ENCODE measurements around the gene POGLUT2.

POGLUT2 gene

DNA sequence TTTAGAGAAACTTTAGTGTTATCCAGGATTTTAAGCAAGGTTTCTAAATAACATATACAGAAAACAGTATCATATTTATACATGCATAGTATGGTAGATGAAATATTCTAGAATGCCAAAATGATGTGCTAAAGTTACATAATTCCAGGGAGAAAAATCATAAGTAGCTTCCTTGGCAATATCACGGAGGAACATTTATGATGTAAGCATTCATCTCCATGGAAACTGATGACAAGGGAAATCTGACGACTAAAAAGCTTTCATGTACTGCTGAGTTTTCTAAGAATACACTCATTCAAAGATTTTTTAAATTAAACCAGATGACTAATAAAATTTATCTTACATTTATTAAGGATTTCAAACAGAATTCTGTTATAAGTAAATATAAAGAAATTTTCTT lies 29.9 kb downstream of the POGLUT2 start:
- no peak for DNase-seq (ENCODE audit: low read depth)

DNA sequence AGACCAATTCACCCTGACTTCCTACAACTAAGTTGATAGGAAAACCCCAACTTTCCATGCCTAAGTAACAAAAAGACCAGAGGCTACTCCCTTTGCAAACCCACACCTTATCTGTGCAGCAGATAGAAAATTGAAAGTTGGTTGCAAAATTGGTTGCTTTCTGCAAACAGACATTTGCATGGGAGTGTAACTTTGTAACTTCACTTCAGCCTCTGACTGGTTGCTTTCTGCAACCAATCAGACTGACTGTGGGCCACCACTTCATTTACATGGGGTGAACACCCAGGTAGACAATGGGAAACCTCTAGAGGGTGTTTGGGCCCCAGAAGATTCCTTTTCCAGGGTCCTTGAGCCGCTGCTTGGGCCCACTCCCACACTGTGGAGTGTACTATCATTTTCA lies 35.0 kb downstream of the POGLUT2 start:
- no peak for DNase-seq (ENCODE audit: low read depth)

DNA sequence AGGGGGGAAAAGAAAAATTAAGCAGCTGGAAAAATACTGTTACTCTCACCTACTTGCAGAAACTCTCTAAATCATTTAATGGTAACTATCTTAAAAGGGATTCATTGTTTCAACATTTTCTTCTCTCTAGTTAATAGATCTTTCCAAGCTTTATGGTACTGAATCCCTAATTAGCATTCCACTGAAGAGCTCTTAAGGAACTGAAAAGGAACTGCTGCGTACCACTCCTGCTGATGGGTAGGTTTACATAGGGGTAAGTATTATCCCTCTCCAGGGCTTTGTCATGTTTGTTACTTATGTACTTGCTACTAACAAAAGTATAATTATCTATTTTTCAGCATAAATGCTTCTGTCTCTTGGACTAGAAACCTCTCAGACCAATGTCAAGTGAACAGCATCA lies 37.7 kb downstream of the POGLUT2 start:
- no peak for DNase-seq (ENCODE audit: low read depth)

DNA sequence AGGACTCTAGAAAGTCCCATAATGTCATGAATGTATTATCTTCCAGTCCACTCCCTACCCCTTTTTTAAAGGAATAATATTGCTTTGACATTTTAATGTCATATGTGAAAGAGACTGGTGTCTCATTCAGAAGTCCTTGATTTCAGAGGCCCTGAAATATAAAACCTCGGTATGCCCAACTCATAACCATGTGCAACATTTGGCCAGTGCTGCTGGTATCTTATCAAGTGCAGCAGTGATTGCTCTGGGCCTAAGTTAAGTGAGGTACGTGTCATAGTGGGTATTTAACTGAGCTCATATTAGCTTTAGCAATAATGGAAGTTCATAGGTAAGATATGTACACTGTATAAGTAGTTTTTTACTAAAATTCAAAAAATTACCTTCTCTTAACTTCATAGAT lies 39.9 kb downstream of the POGLUT2 start:
- DNase-seq (ENCODE audit: low read depth) = no peak

DNA sequence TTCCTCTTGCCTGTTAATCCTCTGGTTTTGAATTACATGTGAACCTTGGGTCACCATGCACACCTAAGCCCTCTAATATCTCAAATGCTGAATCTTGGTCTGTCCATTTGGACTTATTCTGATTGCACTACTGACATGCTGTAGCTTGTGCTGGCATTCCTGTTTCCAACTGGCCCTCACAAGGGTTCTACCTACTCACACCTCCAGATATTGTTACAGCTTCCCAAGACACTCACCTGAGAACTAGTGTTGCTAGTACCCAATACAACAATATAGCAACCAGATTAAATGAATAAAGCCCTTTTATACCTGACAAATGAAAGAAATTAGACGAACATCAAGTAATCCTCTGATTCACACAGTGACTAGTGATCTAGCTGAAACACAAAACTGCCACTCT lies 41.8 kb downstream of the POGLUT2 start:
- DNase-seq (ENCODE audit: low read depth) = no peak

DNA sequence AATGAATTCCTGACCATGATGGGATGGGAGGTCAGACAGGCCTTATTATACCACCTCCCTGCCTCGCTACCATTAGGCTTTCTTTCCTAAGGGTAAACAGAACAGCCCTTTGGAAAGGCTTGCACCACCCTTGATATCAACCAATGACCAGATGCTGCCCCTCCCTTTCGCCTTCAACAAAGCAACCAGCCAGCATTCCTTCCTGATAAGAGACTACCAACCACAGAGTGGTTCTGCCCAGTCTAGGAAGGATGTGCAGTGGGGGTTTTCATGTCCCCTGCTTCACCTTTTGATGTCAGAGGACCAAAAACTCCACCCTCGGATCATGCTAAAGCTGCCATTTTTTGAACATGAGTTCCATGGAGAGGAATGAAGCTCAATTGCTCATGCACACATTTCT lies 46.9 kb downstream of the POGLUT2 start:
- DNase-seq (ENCODE audit: low read depth) = no peak

DNA sequence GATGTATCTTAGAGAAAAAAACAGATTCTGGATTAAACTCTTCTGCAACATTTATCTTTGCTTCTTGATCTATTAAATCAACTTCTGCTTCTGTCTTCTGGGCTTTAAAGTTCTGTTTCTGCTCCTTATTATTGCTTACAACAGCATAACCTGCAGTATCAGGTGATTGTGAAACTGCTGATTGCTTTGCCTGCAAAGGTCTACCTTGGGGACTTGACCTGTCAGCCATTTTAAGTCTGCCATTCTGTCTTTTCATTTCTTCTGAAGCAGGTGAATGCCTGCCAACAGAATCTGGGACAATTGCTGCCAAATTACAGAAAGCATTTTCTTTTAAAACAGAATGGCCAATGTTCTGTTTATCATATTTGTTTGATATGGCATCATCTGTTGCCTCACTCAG lies 56.3 kb downstream of the POGLUT2 start:
- DNase-seq (ENCODE audit: low read depth) = no peak

DNA sequence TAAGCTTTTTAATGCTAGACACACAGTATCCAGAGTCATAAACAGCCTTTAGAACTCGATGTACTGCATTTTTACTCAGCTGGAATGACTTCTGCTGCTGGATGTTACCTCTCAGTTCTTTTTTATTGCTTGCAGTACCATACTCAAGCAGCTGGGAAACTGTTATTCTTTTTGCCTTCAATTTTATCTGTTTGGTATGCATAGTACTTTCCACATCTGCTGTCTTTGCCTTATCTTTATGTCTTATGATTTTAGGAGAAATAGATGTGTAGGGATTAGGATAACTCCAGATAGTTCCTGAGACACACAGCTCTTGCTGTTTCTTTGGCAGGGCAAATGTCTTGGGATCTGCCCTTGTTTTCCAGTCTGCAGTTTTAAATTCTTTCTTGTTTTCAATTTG lies 56.7 kb downstream of the POGLUT2 start:
- no peak for DNase-seq (ENCODE audit: low read depth)

Measured in activated T-helper 9 cell treated with anti-CD3 and anti-CD28 coated beads, Interleukin-2, amount 50 U/mL, for 16 hours (primary cell).